HG02981 (cell line): ENCODE results near the gene MRPL50.
"Not testable (repeated sequence)": the region's sequence is repeated elsewhere in the genome, so short reads cannot be mapped to it uniquely, and the experiment has no call there.

ENCODE experiments used
- ATAC-seq: cut with Tn5 transposase; IDR thresholded peaks from one replicate; pipeline ENCODE4 v1.9.1; 2021; ENCODE audit warnings: mild to moderate bottlenecking, moderate library complexity; ENCODE audit not compliant: unreplicated experiment

MRPL50 gene

DNA sequence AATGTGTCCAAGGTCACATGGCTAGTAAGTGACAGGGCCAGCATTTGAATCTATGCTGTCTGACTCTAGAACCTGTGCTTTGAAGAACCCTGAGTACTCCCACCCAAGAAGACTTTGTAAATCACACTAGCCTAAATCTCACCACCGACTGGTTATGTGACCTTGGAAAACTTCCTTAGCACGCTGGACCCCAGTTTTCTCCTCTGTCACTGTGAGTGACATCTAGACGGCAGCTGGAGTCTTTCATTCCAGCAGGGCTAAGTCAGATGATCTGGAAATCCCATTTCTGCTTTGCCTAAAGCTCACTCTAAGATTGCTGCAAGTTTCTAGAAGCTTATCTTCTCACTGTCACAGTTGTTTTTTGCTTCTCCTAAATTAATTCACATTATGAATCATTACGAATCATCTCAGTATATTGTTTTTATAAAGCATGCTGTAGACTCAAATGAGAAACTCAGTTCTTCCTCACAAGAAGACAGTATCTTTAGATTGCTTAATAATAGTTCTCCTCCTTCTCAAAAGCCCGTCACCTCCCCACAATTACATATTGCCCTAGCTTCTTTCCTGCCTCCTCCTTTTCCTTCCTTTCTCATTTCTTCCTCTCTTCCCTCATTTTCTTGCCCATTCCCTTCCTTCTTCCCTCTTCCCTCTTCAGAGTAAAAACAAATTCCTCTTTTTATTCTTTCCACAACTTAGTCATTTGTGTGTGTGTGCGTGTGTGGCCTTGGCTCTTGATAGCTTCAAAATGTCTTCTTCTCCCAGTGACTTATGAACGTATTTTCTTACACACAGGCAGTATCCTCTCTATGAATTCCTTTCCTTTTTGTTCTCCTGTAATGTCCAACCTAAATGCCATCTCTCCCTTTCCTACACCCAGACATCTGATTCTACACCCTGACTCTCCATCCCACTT, 20.4 kb upstream of the MRPL50 start:
- ATAC-seq, result no peak

DNA sequence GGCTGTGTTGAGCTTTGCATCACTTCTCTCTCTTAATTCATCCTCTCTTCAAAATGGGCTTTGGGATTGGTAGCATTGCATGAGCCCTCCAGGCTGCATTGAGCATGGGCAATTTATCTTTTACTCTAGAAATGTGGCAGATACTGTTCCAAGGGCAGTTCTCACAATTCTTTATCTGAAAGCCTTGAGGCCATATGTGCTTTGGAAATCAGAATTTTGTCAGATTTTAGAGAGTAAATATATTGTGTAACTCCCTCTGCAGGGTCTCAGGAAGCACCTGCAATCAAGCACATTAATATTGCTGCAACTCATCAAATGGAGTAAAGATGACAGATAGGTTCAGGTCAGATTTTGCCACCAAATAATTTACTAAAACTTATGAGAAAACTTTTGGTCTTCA, 19.6 kb upstream of the MRPL50 start:
- ATAC-seq, result no peak

DNA sequence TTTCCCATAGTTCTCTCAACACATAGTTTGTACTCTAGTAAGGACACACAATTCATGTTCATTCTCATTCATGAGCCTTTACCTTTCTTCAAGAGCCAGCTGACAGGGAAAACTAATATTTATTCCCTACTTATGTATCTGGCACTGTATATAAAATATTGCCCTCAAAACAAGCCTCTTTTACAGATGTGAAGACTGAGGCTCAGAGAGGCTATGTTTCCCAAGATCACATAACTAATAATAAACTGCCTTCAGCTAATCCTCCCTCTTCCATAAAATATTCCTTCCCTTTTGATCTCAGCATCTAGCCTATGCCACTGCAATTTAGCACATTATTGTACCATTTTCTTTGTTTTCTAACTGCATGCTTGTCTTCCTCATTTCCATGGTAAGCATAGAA, 19.0 kb upstream of the MRPL50 start:
- ATAC-seq, result no peak

DNA sequence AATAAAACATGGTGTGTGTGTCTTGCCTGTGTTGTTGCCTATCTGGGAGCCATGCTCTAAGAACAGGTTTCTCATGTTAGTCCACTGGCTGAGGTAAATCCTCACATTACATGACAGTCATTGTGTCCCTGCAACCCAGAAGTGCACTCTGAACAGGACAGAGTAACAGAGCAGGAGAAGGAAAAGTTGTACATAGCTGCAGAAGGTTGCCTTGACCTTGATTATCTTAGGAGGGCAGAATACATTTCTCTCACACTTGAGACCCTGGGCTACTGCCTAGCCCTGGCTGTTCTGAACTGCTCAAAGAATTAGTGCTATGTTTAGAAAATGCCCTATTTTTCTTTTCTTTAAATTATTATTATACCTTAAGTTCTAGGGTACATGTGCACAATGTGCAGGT, 17.2 kb upstream of the MRPL50 start:
- no peak for ATAC-seq

DNA sequence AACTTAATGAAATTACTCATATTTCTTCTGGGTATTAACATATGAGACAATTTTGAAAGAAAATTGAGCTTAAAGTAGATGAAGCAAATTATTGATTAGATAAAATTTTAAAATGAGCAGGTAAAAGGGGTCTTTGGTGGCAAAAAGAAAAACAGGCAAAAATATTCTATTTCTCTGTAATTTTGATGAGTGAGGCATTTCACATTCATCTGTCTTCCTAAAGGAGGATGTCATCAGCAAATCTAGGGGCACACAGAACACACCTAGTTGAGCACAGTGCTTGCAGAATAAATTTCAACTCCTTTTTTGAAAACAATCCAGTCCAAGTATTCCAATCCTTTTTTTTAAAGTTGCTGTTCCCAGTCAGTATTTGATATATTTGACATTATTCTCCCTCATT, 16.4 kb upstream of the MRPL50 start:
- ATAC-seq, result no peak

DNA sequence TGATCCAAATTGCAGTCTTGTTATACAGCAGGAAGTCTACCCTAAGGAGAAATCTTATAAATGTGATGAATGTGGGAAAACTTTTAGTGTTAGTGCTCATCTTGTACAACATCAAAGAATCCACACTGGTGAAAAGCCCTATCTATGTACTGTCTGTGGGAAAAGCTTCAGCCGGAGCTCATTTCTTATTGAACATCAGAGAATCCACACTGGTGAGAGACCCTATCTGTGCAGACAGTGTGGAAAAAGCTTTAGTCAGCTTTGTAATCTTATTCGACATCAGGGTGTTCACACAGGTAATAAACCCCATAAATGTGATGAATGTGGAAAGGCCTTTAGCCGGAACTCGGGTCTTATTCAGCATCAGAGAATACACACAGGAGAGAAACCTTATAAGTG, 10.7 kb upstream of the MRPL50 start:
- no peak for ATAC-seq

DNA sequence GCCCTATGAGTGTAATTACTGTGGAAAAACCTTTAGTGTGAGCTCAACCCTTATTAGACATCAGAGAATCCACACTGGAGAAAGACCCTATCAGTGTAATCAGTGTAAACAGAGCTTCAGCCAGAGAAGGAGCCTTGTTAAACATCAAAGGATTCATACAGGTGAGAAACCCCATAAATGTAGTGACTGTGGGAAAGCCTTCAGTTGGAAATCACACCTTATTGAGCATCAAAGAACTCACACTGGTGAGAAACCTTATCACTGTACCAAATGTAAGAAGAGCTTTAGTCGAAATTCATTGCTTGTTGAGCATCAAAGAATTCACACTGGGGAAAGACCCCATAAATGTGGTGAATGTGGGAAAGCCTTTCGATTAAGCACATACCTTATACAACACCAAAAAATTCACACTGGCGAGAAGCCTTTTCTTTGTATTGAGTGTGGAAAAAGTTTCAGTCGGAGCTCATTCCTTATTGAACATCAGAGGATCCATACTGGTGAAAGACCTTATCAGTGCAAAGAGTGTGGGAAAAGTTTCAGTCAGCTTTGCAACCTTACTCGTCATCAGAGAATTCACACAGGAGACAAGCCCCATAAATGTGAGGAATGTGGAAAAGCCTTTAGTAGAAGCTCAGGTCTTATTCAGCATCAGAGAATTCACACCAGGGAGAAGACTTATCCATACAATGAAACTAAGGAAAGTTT, 10.1 kb upstream of the MRPL50 start:
- no peak for ATAC-seq

DNA sequence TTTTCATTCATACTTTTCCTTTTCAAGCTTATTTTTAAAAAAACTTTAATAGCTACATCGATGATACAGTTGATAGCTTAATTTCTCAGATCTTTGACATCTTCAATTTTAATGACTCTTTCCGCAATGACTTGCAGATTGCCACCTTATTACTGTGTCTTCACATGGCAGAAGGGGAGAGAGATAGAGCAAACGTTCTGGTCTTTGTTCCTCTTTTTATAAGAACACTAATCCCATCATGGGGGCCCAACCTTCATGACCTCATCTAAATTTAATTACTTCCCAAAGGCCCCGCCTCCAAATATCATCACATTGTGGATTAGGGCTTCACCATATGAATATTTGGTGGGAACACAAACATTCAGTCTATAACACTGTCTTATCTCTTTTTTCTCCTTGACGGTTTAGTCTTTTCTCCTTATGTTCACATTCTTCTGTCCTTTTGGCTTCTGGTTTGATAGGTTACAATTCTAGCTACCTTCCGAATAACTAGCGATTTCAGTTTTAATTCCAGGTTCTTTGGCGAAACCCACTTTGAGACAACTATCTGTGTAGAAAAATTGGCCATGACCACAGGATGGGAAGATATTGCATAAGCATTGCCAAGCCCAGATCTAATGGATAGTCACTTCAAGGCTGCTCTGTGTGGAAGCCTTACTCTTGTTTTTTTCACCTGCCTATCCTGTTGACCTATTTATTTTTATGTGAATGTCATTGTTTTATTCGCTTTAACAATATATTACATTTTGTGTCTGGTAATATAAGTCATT, 5.3 kb upstream of the MRPL50 start:
- no peak for ATAC-seq

DNA sequence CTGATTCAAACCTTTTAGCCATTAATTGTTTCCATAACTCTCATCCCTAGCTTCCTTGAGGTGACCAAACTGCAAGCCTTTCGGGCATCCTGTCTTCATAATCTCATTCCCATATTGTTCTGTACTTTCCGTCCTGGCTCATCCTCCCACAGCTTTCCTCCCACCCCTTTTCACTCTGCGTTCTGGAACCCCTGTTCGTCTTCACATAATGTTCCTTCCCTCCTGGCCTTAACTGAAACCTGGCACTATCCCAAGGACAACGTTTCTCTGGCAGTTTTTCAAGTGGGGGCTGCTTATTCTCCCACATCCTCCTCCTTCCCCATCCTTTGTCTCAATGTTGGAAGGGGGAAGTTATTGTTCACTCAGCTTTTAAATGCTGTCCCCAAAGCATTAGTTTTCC, 1.7 kb upstream of the MRPL50 start:
- ATAC-seq, result no peak

DNA sequence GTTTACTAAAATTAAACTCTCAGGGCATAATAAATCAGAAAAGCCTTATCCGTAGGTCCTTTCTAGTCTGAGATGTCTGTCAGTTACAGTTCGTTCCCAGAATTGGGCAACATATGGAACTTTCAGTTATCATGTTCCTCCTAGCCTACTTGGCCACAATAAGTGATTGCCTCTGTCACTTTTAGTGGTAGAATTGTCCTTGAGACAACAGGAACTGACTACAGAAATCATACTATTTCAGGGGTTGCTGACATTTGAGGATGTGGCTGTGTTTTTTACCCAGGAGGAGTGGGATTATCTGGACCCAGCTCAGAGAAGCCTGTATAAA, 1.2 kb upstream of the MRPL50 start:
- no peak for ATAC-seq

DNA sequence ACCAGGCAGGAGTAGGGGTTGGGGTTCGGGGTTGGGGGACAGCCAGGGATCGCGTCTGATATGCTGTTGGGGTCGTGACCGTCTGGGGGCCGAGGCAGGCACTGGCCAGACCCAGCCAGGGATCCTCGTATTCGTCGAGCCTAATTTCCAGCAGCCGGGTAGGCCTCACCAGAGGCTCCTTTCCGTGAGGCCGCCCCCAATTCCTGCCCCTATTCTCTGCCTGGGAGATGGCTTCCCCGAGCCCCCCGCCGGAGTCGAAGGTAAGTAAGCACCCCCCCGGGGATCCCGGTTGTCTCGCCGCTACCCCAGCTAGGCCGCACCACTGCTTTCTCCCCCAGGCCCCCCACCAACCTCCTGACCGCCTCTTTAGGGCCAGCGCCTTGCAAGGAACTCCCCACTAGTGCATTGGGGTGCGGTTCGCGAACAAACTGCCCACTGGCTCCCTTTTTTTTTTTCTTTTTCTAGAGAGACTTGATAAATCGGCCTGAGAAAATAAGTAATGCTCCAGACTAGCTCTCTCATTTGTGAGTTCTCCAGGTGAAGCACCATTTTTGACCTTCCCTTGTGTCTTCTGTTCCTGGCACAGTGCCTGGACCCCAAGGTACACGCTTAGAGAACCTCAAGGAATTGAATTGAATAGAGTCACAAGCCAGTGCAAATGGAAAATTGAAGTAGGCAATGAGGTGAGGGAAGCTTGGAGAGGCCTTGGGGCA, 668 bp upstream of the MRPL50 start:
- ATAC-seq, result peak; percentile 7

DNA sequence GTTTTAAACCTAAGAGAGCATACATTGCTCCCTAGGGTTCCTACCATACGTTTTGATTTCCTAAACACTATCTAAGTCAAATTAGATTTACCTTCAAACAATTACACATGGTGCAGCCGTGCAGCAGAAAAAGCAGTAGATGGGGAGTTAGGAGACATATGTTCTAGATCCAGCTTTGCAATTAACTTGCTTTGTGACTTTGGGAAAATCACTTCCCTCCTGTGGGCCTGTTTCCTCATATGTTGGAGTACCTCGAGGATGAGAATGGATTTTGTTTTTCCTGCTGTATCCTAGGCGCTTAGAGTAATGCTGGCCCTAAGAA, 711 bp downstream of the MRPL50 start:
- ATAC-seq, result no peak

DNA sequence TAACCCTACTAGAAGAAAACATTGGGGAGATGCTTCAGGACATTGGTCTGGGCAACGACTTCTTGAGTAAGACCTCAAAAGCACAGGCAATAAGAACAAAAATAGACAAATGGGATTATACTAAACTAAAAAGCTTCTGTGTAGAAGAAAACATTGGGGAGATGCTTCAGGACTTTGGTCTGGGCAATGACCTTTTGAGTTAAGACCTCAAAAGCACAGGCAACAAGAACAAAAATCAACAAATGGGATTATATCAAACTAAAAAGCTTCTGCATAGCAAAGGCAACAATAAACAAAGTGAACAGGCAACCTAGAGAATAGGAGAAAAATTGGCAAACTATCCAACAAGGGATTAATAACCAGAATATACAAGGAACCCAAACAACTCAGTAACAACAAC, 3.7 kb downstream of the MRPL50 start:
- no peak for ATAC-seq

DNA sequence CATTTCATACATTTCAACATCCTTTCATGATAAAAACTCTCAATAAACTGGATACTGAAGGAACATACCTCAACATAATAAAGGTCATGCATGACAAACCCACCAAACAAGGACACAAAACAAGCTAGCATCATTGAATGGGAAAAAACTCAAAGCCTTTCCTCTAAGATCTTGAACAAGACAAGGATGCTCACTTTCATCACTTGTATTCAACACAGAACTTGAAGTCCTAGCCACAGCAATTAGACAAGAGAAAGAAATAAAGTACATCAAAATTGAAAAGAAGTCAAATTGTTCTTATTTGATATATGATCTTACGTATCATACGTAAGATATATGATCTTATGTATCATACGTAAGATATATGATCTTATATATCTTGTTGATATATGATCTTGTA, 5.3 kb downstream of the MRPL50 start:
- no peak for ATAC-seq

DNA sequence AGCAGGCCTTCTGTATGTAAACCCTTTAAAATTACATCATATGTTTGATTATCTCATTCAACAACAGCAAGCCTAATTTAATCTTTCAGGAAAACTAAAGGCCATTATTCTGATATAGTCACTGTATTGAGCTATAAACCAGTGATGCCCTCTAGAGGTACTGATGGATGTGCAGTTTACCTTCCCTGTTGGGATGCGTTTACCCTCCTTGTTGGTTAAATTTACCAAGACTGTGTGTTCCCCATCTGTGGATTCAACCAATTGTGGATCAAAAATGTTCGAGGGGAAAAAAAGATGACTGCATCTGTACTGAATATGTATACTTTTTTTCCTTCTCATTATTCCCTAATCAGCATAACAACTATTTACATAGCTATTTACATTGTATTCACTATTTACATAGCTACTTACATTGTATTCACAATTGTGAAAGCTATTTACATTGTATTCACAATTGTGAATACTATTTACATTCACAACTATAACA, 9.9 kb downstream of the MRPL50 start:
- ATAC-seq, result no peak

DNA sequence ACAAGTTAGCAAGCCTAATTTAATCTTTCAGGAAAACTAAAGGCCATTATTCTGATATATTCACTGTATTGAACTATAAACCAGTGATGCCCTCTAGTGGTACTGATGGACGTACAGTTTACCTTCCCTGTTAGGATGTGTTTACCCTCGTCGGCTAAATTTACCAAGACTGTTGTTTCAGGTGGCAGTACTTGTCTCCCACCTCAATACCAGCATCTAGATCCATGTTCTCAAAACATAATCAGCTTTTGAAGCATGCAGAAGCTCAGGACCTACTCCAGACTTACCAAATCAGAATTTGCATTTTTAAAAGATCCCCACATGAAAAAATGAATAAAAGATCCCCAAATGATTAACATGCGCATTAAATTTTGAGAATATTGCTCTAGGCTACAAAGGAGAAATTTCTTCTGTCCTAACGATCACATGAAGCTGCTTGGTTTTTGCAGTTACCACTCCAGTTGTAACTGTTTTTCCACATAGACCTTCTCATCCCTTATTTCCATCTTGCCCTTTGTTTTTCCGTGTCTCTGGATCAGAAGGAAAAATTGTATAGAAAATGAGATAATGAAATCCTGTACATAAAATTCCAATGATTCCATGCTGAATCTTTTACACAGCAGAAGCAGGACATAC, 10.4 kb downstream of the MRPL50 start:
- peak; percentile 74 for ATAC-seq

DNA sequence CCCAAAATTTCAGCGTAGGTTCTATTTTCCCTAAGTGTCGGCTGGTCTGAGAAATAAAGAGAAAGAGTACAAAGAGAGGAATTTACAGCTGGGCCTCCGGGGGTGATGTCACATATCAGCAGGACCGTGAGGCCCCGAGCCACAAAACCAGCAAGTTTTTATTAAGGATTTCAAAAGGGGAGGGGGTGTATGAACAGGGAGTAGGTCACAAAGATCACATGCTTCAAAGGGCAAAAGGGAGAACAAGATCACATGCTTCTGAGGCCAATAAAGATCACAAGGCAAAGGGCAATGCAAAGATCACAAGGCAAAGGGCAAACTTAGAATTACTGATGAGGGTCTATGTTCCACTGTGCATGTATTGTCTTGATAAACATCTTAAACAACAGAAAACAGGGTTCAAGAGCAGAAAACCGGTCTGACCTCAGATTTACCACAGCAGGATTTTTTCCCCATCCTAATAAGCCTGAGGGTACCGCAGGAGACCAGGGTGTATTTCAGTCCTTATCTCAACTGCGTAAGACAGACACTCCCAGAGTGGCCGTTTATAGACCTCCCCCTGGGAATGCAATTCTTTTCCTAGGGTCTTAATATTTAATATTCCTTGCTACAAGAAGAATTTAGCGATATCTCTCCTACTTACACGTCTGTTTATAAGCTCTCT, 13.4 kb downstream of the MRPL50 start, which contains the start of gene BAAT:
TSS of gene BAAT (minus strand) at position 134 of the 664 bp plus-strand sequence. CDS start 13,602 bp downstream, outside the sequence.
- ATAC-seq, result not testable (repeated sequence)

DNA sequence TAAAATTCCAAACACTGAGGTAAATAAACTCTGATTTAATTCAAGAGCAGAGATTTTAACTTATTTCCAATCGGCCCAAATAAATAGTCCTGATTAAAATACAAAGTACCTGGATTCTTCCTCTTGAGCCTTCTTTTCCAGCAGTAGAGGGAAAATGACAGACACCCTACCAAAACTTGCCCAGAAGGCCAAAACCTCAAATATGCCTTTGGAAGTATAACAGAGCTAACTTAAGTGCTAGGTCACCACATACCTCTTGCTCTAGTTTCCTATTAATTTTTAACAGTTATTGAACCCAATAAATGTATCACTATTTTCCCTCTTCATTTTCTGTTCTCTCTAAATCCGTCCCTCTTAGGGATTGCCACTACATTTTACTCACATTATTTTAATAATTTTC, 15.1 kb downstream of the MRPL50 start:
- no peak for ATAC-seq

DNA sequence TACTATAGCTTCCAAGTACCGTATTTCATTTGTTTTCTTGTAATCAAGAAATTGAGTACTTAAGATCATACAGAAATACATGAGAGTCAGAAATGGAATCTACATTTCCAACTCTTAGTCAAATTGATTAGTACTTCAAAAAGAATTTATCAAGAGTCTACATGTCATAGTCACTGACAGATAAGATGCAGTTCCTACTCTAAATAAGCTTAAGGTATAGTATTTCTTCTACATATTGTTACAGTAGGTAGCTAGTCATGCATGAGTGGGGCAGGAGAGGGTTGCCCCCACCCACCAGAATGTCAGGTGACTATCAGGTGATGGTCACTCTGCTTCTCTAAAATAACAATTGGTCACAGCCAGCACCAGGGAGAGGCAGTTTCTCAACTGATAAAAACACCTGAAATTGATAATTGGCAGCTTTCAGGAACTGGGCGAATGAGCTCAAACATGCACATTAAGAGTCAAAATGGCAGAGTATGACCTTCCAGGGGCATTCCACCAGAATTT, 16.5 kb downstream of the MRPL50 start:
- no peak for ATAC-seq

DNA sequence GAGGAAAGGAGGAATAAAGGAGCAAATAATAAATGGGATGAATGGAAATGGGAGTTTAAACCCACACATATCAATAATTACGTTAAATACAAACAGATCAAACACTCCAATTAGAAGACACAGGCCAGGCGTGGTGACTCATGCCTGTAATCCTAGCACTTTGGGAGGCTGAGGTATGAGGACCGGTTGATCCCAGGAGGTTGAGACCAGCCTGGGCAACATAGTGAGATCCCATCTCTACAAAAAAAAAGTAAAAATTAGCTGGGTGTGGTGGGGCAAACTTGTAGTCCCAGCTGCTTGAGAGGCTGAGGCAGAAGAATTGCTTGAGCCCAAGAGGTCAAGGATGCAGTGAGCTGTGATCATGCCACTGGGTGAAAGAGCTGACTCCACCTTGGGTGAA, 17.3 kb downstream of the MRPL50 start:
- ATAC-seq, result no peak
